Gastroesophageal sphincter (tissue), 3 donors: Measurements from ENCODE around the gene CCDC27.

Source experiments
- EP300 ChIP-seq: sonication (generic); formaldehyde crosslinking; IDR thresholded peaks from one replicate; pipeline ENCODE4 v1.6.1; 2017; ENCODE audit warnings: antibody characterized with exemption, mild to moderate bottlenecking
- POLR2A ChIP-seq, 2 donors: fragments of 450-650 bp; IDR thresholded peaks; one replicate each; pipeline ENCODE4 v1.6.1; 2017; ENCODE audit warnings: antibody characterized with exemption in 2 of 2, mild to moderate bottlenecking in 2 of 2, moderate library complexity in 1 of 2
- POLR2AphosphoS5 ChIP-seq: sonication (generic); formaldehyde crosslinking; IDR thresholded peaks from one replicate; pipeline ENCODE4 v1.6.1; 2017; ENCODE audit warnings: antibody characterized with exemption
- TF ChIP-seq, protein P1 (sequence below), 4 experiments: fragments of 200-600 bp in 2 of 4; fragments of 450-650 bp in 2 of 4; sonication (generic) in 1 of 4; IDR thresholded peaks; one replicate each; pipeline ENCODE4 v1.5.1; 2017 to 2019; ENCODE audit warnings: antibody characterized with exemption in 4 of 4, mild to moderate bottlenecking in 2 of 4, moderate library complexity in 2 of 4

DNA sequence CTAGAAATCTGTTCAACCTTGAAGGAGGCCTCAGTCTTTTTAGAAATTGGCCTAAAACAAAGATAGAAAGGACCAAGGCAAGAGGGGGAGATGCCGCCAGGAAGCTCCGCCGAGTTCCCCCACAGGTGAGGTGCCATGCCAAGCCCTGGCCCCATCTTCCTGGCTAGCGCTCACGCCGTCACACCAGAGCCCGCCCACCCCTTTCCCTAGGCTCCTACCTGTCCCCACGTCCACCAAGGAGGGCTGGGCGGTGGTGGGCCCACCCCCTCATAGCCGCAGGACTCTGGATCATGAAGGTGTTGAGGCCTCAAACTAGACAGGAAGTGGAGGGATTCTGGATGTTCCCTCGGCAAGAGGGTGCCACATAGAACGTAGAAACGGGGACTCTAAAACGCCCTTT, 15.5 kb upstream of the CCDC27 start:
- TF ChIP-seq POLR2A (IDR thresholded peaks at IDR 0.05) (no peak), EP300 (no peak), POLR2AphosphoS5 (no peak)
- TF ChIP-seq, protein P1, sequence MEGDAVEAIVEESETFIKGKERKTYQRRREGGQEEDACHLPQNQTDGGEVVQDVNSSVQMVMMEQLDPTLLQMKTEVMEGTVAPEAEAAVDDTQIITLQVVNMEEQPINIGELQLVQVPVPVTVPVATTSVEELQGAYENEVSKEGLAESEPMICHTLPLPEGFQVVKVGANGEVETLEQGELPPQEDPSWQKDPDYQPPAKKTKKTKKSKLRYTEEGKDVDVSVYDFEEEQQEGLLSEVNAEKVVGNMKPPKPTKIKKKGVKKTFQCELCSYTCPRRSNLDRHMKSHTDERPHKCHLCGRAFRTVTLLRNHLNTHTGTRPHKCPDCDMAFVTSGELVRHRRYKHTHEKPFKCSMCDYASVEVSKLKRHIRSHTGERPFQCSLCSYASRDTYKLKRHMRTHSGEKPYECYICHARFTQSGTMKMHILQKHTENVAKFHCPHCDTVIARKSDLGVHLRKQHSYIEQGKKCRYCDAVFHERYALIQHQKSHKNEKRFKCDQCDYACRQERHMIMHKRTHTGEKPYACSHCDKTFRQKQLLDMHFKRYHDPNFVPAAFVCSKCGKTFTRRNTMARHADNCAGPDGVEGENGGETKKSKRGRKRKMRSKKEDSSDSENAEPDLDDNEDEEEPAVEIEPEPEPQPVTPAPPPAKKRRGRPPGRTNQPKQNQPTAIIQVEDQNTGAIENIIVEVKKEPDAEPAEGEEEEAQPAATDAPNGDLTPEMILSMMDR (IDR thresholded peaks at IDR 0.05) = no peak
